Muscle layer of duodenum (tissue), 2 donors: ENCODE data around the gene ASB16.

ENCODE experiments used
- H3K27ac ChIP-seq: one replicate; pipeline ENCODE4 v1.7.0; 2013; ENCODE audit warnings: mild to moderate bottlenecking, low read length
- H3K27me3 ChIP-seq: one replicate; pipeline ENCODE4 v1.7.0; 2013; ENCODE audit warnings: low read depth, mild to moderate bottlenecking, control low read depth, low read length
- H3K36me3 ChIP-seq, 2 donors: one replicate each; pipeline ENCODE4 v1.7.0; 2013; ENCODE audit warnings: low read length in 2 of 2, control low read depth in 1 of 2, mild to moderate bottlenecking in 1 of 2; ENCODE audit not compliant: insufficient read depth in 2 of 2, control insufficient read depth in 1 of 2
- H3K4me1 ChIP-seq, 2 donors: one replicate each; pipeline ENCODE4 v1.7.0; 2013; ENCODE audit warnings: low read length in 2 of 2, mild to moderate bottlenecking in 2 of 2, control low read depth in 1 of 2, moderate library complexity in 1 of 2; ENCODE audit not compliant: insufficient read depth in 2 of 2, control insufficient read depth in 1 of 2
- H3K4me3 ChIP-seq, 2 donors: one replicate each; pipeline ENCODE4 v1.7.0; 2013; ENCODE audit warnings: low read length in 2 of 2, low read depth in 1 of 2, mild to moderate bottlenecking in 1 of 2
- H3K9me3 ChIP-seq, 2 donors: one replicate each; pipeline ENCODE4 v1.7.0; 2013; ENCODE audit warnings: low read length in 2 of 2, control low read depth in 1 of 2, mild to moderate bottlenecking in 1 of 2; ENCODE audit not compliant: control insufficient read depth in 1 of 2
- donor health status: healthy.

The ASB16 gene

GRCh38 chr17:44206825-44207155 is 36.3 kb downstream of the ASB16 start:
- Histone ChIP-seq H3K27ac (no peak overlapping the region), H3K36me3 (peaks cover 29 to 47% of the 10 kb centered on the region in 2 donors), H3K4me3 (no peak overlapping the region), H3K27me3 (no peaks in the 10 kb centered on the region), H3K9me3 (no peaks in the 10 kb centered on the region), H3K4me1 (peaks cover 9 to 22% of the 10 kb centered on the region in 2 donors)

- Histone ChIP-seq H3K4me1 (peaks cover 9 to 22% of the 10 kb centered on the region in 2 donors), H3K27me3 (no peaks in the 10 kb centered on the region), H3K36me3 (peaks cover 29 to 47% of the 10 kb centered on the region in 2 donors), H3K27ac (no peak overlapping the region), H3K4me3 (no peak overlapping the region), H3K9me3 (no peaks in the 10 kb centered on the region)
These were observed 36.8 kb downstream of the ASB16 start for GRCh38 chr17:44207319-44207718.

GRCh38 chr17:44207743-44208142 is 37.2 kb downstream of the ASB16 start:
- no peak overlapping the region for H3K4me3 ChIP-seq
- no peaks in the 10 kb centered on the region for H3K27me3 ChIP-seq
- peaks cover 9 to 22% of the 10 kb centered on the region in 2 donors for H3K4me1 ChIP-seq
- H3K36me3 ChIP-seq: peaks cover 29 to 47% of the 10 kb centered on the region in 2 donors
- no peaks in the 10 kb centered on the region for H3K9me3 ChIP-seq
- no peak overlapping the region for H3K27ac ChIP-seq

GRCh38 chr17:44209786-44210341 is 39.4 kb downstream of the ASB16 start:
- Histone ChIP-seq H3K4me1 (peaks cover 2 to 19% of the 10 kb centered on the region in 2 donors), H3K9me3 (no peaks in the 10 kb centered on the region), H3K27ac (peak overlapping the region; percentile 31), H3K4me3 (no peak overlapping the region), H3K36me3 (peaks cover 43 to 58% of the 10 kb centered on the region in 2 donors), H3K27me3 (no peaks in the 10 kb centered on the region)

- peak overlapping the region; percentile 31 for H3K27ac ChIP-seq
These were observed 40.1 kb downstream of the ASB16 start for GRCh38 chr17:44210342-44211192.

GRCh38 chr17:44211281-44212265 is 41.1 kb downstream of the ASB16 start:
- H3K4me3 ChIP-seq: no peak overlapping the region
- H3K9me3 ChIP-seq: no peaks in the 10 kb centered on the region
- H3K4me1 ChIP-seq: peaks cover 2 to 25% of the 10 kb centered on the region in 2 donors
- no peak overlapping the region for H3K27ac ChIP-seq
- H3K36me3 ChIP-seq: peaks cover 60 to 72% of the 10 kb centered on the region in 2 donors
- no peaks in the 10 kb centered on the region for H3K27me3 ChIP-seq

More at GRCh38 chr17:44210342-44211192, 40.1 kb downstream of the ASB16 start:
- H3K4me1 ChIP-seq: peaks cover 2 to 19% of the 10 kb centered on the region in 2 donors
- H3K36me3 ChIP-seq: peaks cover 50 to 66% of the 10 kb centered on the region in 2 donors
- H3K4me3 ChIP-seq: no peak overlapping the region
- H3K9me3 ChIP-seq: no peaks in the 10 kb centered on the region
- no peaks in the 10 kb centered on the region for H3K27me3 ChIP-seq

GRCh38 chr17:44212507-44213402 is 42.3 kb downstream of the ASB16 start:
- Histone ChIP-seq H3K4me1 (peaks cover 12 to 35% of the 10 kb centered on the region in 2 donors), H3K27ac (no peak overlapping the region), H3K36me3 (peaks cover 60 to 63% of the 10 kb centered on the region in 2 donors)

GRCh38 chr17:44213403-44214229 is 43.1 kb downstream of the ASB16 start:
- peaks cover 16 to 39% of the 10 kb centered on the region in 2 donors for H3K4me1 ChIP-seq
- H3K36me3 ChIP-seq: peaks cover 54 to 55% of the 10 kb centered on the region in 2 donors
- no peak overlapping the region for H3K4me3 ChIP-seq
- no peak overlapping the region for H3K27ac ChIP-seq
- no peaks in the 10 kb centered on the region for H3K9me3 ChIP-seq
- no peaks in the 10 kb centered on the region for H3K27me3 ChIP-seq

More at GRCh38 chr17:44212507-44213402, 42.3 kb downstream of the ASB16 start:
- Histone ChIP-seq H3K9me3 (no peaks in the 10 kb centered on the region), H3K27me3 (no peaks in the 10 kb centered on the region), H3K4me3 (no peak overlapping the region)

- Histone ChIP-seq H3K9me3 (no peaks in the 10 kb centered on the region), H3K4me1 (peaks cover 16 to 39% of the 10 kb centered on the region in 2 donors), H3K27me3 (no peaks in the 10 kb centered on the region), H3K27ac (no peak overlapping the region), H3K4me3 (no peak overlapping the region), H3K36me3 (peaks cover 51 to 52% of the 10 kb centered on the region in 2 donors)
These were observed 43.7 kb downstream of the ASB16 start for GRCh38 chr17:44214230-44214494.

- no peak overlapping the region for H3K4me3 ChIP-seq
- H3K27ac ChIP-seq: no peak overlapping the region
- no peaks in the 10 kb centered on the region for H3K9me3 ChIP-seq
- peaks cover 43 to 44% of the 10 kb centered on the region in 2 donors for H3K36me3 ChIP-seq
- no peaks in the 10 kb centered on the region for H3K27me3 ChIP-seq
- H3K4me1 ChIP-seq: peaks cover 16 to 37% of the 10 kb centered on the region in 2 donors
These were observed 44.4 kb downstream of the ASB16 start for GRCh38 chr17:44214896-44215295.
